Measurements from ENCODE around the gene SLC25A38.

Gene SLC25A38

GRCh38 chr3:39376959-39377634 is 6.1 kb upstream of the SLC25A38 start:
- DNase-seq (ENCODE audit: low spot score): no peak

GRCh38 chr3:39378088-39378487 is 5.1 kb upstream of the SLC25A38 start:
- DNase-seq (ENCODE audit: low spot score): peak; percentile 60

GRCh38 chr3:39378957-39379777 is 4.0 kb upstream of the SLC25A38 start:
- no peak for DNase-seq (ENCODE audit: low spot score)

GRCh38 chr3:39379778-39380155 is 3.4 kb upstream of the SLC25A38 start:
- no peak for DNase-seq (ENCODE audit: low spot score)

- DNase-seq (ENCODE audit: low spot score): peak; percentile 6
These were observed 1.7 kb upstream of the SLC25A38 start for GRCh38 chr3:39381432-39381831.

GRCh38 chr3:39383881-39384664 is 903 bp downstream of the SLC25A38 start:
- DNase-seq (ENCODE audit: low spot score): peak; percentile 97

- DNase-seq (ENCODE audit: low spot score): no peak
These were observed 1.5 kb downstream of the SLC25A38 start for GRCh38 chr3:39384665-39385000.

GRCh38 chr3:39385456-39386090 is 2.4 kb downstream of the SLC25A38 start:
- DNase-seq (ENCODE audit: low spot score): no peak

- DNase-seq (ENCODE audit: low spot score): no peak
These were observed 3.1 kb downstream of the SLC25A38 start for GRCh38 chr3:39386318-39386717.

- no peak for DNase-seq (ENCODE audit: low spot score)
These were observed 4.3 kb downstream of the SLC25A38 start for GRCh38 chr3:39387411-39387975.

- no peak for DNase-seq (ENCODE audit: low spot score)
These were observed 5.0 kb downstream of the SLC25A38 start for GRCh38 chr3:39388153-39388552.

- DNase-seq (ENCODE audit: low spot score): no peak
These were observed 5.6 kb downstream of the SLC25A38 start for GRCh38 chr3:39388741-39389248.

- DNase-seq (ENCODE audit: low spot score): no peak
These were observed 7.0 kb downstream of the SLC25A38 start for GRCh38 chr3:39390181-39390580.

- no peak for DNase-seq (ENCODE audit: low spot score)
These were observed 13.5 kb downstream of the SLC25A38 start for GRCh38 chr3:39396690-39397089.

- no peak for DNase-seq (ENCODE audit: low spot score)
These were observed 15.5 kb downstream of the SLC25A38 start for GRCh38 chr3:39398700-39399099.

GRCh38 chr3:39401983-39402382 is 18.8 kb downstream of the SLC25A38 start:
- no peak for DNase-seq (ENCODE audit: low spot score)

GRCh38 chr3:39404943-39405686 is 21.9 kb downstream of the SLC25A38 start:
- DNase-seq (ENCODE audit: low spot score): no peak

- no peak for DNase-seq (ENCODE audit: low spot score)
These were observed 22.7 kb downstream of the SLC25A38 start for GRCh38 chr3:39405687-39406367.

- DNase-seq (ENCODE audit: low spot score): peak; percentile 95
These were observed 23.4 kb downstream of the SLC25A38 start, which contains the start of gene RPSA for GRCh38 chr3:39406368-39407258. TSS of gene RPSA (plus strand) at chr3:39406720. CDS start at chr3:39407654, 934 bp downstream.
